GM19025 (cell line): ENCODE results near the gene FSTL4.

Experiments
- ATAC-seq: cut with Tn5 transposase; IDR thresholded peaks from one replicate; pipeline ENCODE4 v1.9.1; 2021; ENCODE audit warnings: mild to moderate bottlenecking, low read depth, moderate library complexity; ENCODE audit not compliant: unreplicated experiment

FSTL4 gene

GRCh38 chr5:133257977-133258376 is 354.4 kb downstream of the FSTL4 start:
- no peak for ATAC-seq

- no peak for ATAC-seq
Measured at GRCh38 chr5:133256276-133256675, 356.1 kb downstream of the FSTL4 start.

- no peak for ATAC-seq
Measured at GRCh38 chr5:133254803-133255202, 357.5 kb downstream of the FSTL4 start.

GRCh38 chr5:133253671-133254070 is 358.7 kb downstream of the FSTL4 start:
- ATAC-seq: no peak

- ATAC-seq: no peak
Measured at GRCh38 chr5:133253070-133253469, 359.3 kb downstream of the FSTL4 start.

GRCh38 chr5:133252133-133252480 is 360.2 kb downstream of the FSTL4 start:
- no peak for ATAC-seq

GRCh38 chr5:133251296-133252132 is 360.8 kb downstream of the FSTL4 start:
- no peak for ATAC-seq

- no peak for ATAC-seq
Measured at GRCh38 chr5:133250527-133250926, 361.8 kb downstream of the FSTL4 start.

GRCh38 chr5:133249593-133249992 is 362.7 kb downstream of the FSTL4 start:
- no peak for ATAC-seq

GRCh38 chr5:133247881-133248624 is 364.3 kb downstream of the FSTL4 start:
- ATAC-seq: no peak

GRCh38 chr5:133247151-133247709 is 365.1 kb downstream of the FSTL4 start:
- no peak for ATAC-seq

- ATAC-seq: no peak
Measured at GRCh38 chr5:133246376-133247150, 365.8 kb downstream of the FSTL4 start.

GRCh38 chr5:133246053-133246370 is 366.3 kb downstream of the FSTL4 start:
- ATAC-seq: no peak

- peak; percentile 29 for ATAC-seq
Measured at GRCh38 chr5:133245191-133246052, 366.9 kb downstream of the FSTL4 start.

GRCh38 chr5:133244242-133244641 is 368.1 kb downstream of the FSTL4 start:
- peak; percentile 45 for ATAC-seq

- no peak for ATAC-seq
Measured at GRCh38 chr5:133243196-133243595, 369.1 kb downstream of the FSTL4 start.

GRCh38 chr5:133242221-133242835 is 370.0 kb downstream of the FSTL4 start:
- ATAC-seq: peak; percentile 44

GRCh38 chr5:133241179-133242092 is 370.9 kb downstream of the FSTL4 start:
- no peak for ATAC-seq
